Heart left ventricle (tissue), 16 donors: ENCODE results near the gene GSK3B. TPM values are rescaled to one million over a fixed set of nuclear protein-coding genes. Genes with fewer than 3 reads are reported as not detected.

Source experiments
- ATAC-seq, 4 donors: fragments of 200-7000 bp; cut with Tn5 transposase; one replicate each; pipeline ENCODE4 v1.9.1; 2020 to 2022; ENCODE audit warnings: moderate library complexity in 4 of 4, mild to moderate bottlenecking in 3 of 4, moderate number of reproducible peaks in 1 of 4
- DNase-seq, 5 donors: peaks; one replicate each; pipeline ENCODE4 v3.0.0-alpha.2; 2020
- H3K27ac ChIP-seq, 12 donors: fragments of 200-600 bp; sonication (generic) in 4 of 12; one replicate each; pipeline versions ENCODE4 v1.5.0 to v1.8.0; 2016 to 2022; ENCODE audit warnings: mild to moderate bottlenecking in 2 of 12
- H3K27me3 ChIP-seq, 9 donors: fragments of 200-600 bp; sonication (generic) in 2 of 9; one replicate each; pipeline versions ENCODE4 v1.5.1 to v1.8.0; 2016 to 2022; ENCODE audit warnings: mild to moderate bottlenecking in 3 of 9
- H3K36me3 ChIP-seq, 9 donors: fragments of 200-600 bp; sonication (generic) in 2 of 9; one replicate each; pipeline versions ENCODE4 v1.5.0 to v1.8.0; 2018 to 2022; ENCODE audit warnings: mild to moderate bottlenecking in 2 of 9
- H3K4me1 ChIP-seq, 12 donors: fragments of 200-600 bp; sonication (generic) in 4 of 12; one replicate each; pipeline versions ENCODE4 v1.5.0 to v1.8.0; 2016 to 2022; ENCODE audit warnings: mild to moderate bottlenecking in 3 of 12
- H3K4me3 ChIP-seq, 12 donors: fragments of 200-600 bp; sonication (generic) in 4 of 12; one replicate each; pipeline versions ENCODE4 v1.5.0 to v1.8.0; 2017 to 2022; ENCODE audit warnings: mild to moderate bottlenecking in 9 of 12, moderate library complexity in 4 of 12
- H3K9me3 ChIP-seq, 12 donors: fragments of 200-600 bp; sonication (generic) in 4 of 12; one replicate each; pipeline versions ENCODE4 v1.5.0 to v1.8.0; 2016 to 2022; ENCODE audit warnings: mild to moderate bottlenecking in 1 of 12
- CTCF ChIP-seq, 12 donors: fragments of 200-600 bp; sonication (generic) in 4 of 12; IDR thresholded peaks; one replicate each; pipeline versions ENCODE4 v1.5.0 to v1.8.0; 2018 to 2022; ENCODE audit warnings: antibody characterized with exemption in 12 of 12, mild to moderate bottlenecking in 5 of 12
- POLR2A ChIP-seq, 2 donors: fragments of 450-650 bp; IDR thresholded peaks; one replicate each; pipeline ENCODE4 v1.6.1; 2017; ENCODE audit warnings: antibody characterized with exemption in 2 of 2, mild to moderate bottlenecking in 2 of 2, moderate library complexity in 2 of 2
- WGBS, 4 donors: extraction: QIAGEN DNeasy Blood & Tissue Kit in 2 of 4; methylation state at CpG; one replicate each; pipeline versions ENCODE4 v1.1.5 to v1.1.7; 2013 to 2018; 5-methylcytosine and 5-hydroxymethylcytosine counted together
- intact Hi-C, 10 donors: fragments of 100-400 bp; cut with DNase I; formaldehyde crosslinking; loops; one replicate each; pipeline versions ENCODE4 v1.11.1 to v1.14.2; 2022
- polyA plus RNA-seq, 2 donors: library from polyadenylated mRNA; stranded (reverse); fragments of 200-250 nt; gene quantifications; one replicate each; pipeline ENCODE4 v1.2.3, GENCODE V29; 2013
- total RNA-seq, 9 donors: library from RNA; depleted of rRNA in 2 of 9; stranded (reverse); fragments of >200 nt in 2 of 9; fragmentation: NEBNext Ultra II Directional in 3 of 9; extraction: Animal tissue kit (Norgen Biotek cat#: 25700) in 3 of 9; gene quantifications; one replicate each; pipeline versions ENCODE4 v1.1.0 to v1.2.4, GENCODE V29; 2016 to 2023
- donor health status: ischemic (EF 13 %, LVEDD 7.1; RV severe dilation, severe dysfunction).
- donor health status: healthy with polysubstance abuse.
- donor health status: DM: no; HTN: yes; CAD: no.
- donor health status: DM: no; HTN: no; CAD: no.
- donor health status: ischemic (EF 25% LVEDD 6.9; RV normal size, moderate dysfunction).
- donor health status: ischemic (EF 25% LVEDD 5.7; RV mildly dilated, moderate dysfunction).
- donor health status: healthy.
- donor health status: DM: yes; HTN: yes; CAD: no.
- donor health status: ischemic (EF 35%, LVEDD 5.7; RV mildly dilated, moderate dysfunction).
- donor health status: nonischemic (EF 11% LVEDD 7.7; RV severe dilation, severe dysfunction).
- donor health status: DM: yes; HTN: yes; CAD: no.
- donor health status: PGD.
- donor health status: ischemic (EF 29% LVEDD 5.4; RV normal size, mild dysfunction).
- donor health status: nonischemic (EF 23%, LVEDD 6.1; RV moderate dilation, normal function).

Gene GSK3B
- total and polyA plus RNA-seq, 11 donors = 8.8 to 58.9 (median 41.2) TPM

DNA sequence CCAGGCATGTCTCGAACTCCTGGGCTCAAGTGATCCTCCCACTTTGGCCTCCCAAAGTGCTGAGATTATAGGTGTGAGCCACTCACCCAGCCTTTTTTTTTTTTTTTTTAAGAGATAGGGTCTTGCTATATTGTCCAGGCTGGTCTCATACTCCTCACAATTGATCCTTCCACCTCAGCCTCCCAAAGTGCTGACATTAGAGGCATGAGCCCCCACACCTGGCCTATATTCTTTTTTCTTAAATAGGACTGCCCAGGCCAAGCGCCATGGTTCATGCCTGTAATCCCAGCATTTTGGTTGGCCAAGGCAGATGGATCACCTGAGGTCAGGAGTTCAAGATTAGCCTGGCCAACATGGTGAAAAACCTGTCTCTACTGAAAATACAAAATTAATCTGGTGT is 299.8 kb downstream of the GSK3B start:
- H3K27ac ChIP-seq = no peak overlapping the region
- peaks cover 0 to 6% (median 0%) of the 10 kb centered on the region in 12 donors for H3K4me1 ChIP-seq
- H3K27me3 ChIP-seq = no peaks in the 10 kb centered on the region
- TF ChIP-seq POLR2A (IDR thresholded peaks at IDR 0.05) (no peak), CTCF (IDR thresholded peaks at IDR 0.05) (no peak)
- intact Hi-C loops = no loop called here
- no peaks in the 10 kb centered on the region for H3K36me3 ChIP-seq
- H3K9me3 ChIP-seq = no peaks in the 10 kb centered on the region
- WGBS, 4 donors = 93 to 98% (median 97%) methylated on average over 2 of the region's 2 CpGs
- H3K4me3 ChIP-seq = no peak overlapping the region
- DNase-seq (no peak), ATAC-seq (no peak)

- WGBS, 4 donors = 93 to 96% (median 94%) methylated on average over 8 of the region's 8 CpGs
- Histone ChIP-seq H3K9me3 (no peaks in the 10 kb centered on the region), H3K36me3 (no peaks in the 10 kb centered on the region), H3K27ac (no peak overlapping the region), H3K27me3 (no peaks in the 10 kb centered on the region), H3K4me1 (peaks cover 0 to 6% (median 0%) of the 10 kb centered on the region in 12 donors), H3K4me3 (no peak overlapping the region)
- TF ChIP-seq POLR2A (IDR thresholded peaks at IDR 0.05) (no peak), CTCF (IDR thresholded peaks at IDR 0.05) (no peak)
- no peak for ATAC-seq
- DNase-seq = no peak
- intact Hi-C loops = no loop called here
Observed at GRCh38 chr3:119792270-119792669, 302.0 kb downstream of the GSK3B start.

DNA sequence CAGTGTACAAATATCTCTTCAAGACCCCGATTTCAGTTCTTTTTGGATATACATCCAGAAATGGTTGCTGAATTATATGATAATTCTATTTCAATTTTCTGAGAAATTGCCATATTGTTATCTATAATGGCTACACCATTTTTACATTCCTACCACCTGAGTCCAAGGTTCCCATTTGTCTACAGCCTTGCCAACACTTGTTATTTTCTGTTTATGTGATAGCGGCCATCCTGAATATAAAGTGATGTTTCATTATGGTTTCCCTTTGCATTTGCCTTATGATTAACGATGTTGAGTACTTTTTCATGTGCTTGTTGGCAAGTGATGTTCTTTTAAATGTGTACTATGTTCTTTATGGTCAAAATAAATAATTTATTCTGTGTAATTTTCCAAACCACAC is 303.9 kb downstream of the GSK3B start:
- WGBS, 4 donors = 91 to 94% (median 92%) methylated on average over 3 of the region's 3 CpGs
- TF ChIP-seq POLR2A (IDR thresholded peaks at IDR 0.05) (no peak), CTCF (IDR thresholded peaks at IDR 0.05) (no peak)
- Histone ChIP-seq H3K4me3 (no peak overlapping the region), H3K4me1 (peaks cover 0 to 5% (median 0%) of the 10 kb centered on the region in 12 donors), H3K9me3 (no peaks in the 10 kb centered on the region), H3K27me3 (no peaks in the 10 kb centered on the region), H3K27ac (no peak overlapping the region), H3K36me3 (no peaks in the 10 kb centered on the region)
- intact Hi-C loops = no loop called here
- DNase-seq = no peak
- no peak for ATAC-seq

DNA sequence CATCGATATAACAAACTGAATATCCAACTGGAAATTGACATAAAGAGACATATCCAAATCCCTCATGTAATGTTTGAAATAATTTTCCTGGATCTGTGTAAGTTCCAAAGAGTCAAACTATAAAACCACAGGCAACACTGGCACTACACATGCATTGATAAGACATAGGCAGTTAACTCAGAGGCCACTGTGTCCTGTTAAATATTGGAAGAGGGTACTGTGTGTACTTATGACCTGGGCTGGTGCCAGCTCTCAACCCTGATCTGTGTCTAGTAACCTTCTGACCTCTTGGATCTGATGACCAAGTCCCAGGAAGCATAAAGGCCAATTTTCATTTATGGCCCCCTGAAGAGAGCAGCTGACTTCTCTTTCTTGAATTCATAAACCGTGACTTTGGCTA is 307.8 kb downstream of the GSK3B start:
- Histone ChIP-seq H3K27ac (no peak overlapping the region), H3K4me3 (no peak overlapping the region), H3K9me3 (no peaks in the 10 kb centered on the region), H3K27me3 (no peaks in the 10 kb centered on the region), H3K4me1 (no peaks in the 10 kb centered on the region), H3K36me3 (no peaks in the 10 kb centered on the region)
- no peak for TF ChIP-seq POLR2A (IDR thresholded peaks at IDR 0.05)
- WGBS, 4 donors = 81 to 98% (median 88%) methylated on average over 2 of the region's 2 CpGs
- ATAC-seq = no peak
- DNase-seq = no peak
- intact Hi-C loops = no loop called here

DNA sequence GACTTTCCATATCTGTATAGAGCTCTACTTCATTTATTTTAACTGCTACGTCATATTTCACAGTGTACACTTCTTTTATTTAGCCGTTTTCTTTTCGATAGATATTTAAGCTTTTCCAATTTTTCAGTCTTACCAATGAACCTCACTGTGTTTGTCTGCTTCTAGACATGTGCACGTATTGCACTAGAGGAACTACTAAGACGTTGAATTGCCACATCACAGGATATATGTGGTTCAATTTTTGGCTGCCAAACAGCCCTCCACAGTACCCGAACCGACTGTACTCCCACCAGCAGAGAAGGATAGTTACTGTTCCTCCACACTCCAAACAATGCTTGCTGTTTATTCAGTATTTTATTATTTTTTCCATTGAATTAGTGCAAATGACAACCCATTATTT is 310.4 kb downstream of the GSK3B start:
- Histone ChIP-seq H3K4me1 (peaks cover 0 to 3% (median 0%) of the 10 kb centered on the region in 12 donors), H3K4me3 (no peak overlapping the region), H3K9me3 (no peaks in the 10 kb centered on the region), H3K27me3 (no peaks in the 10 kb centered on the region), H3K36me3 (no peaks in the 10 kb centered on the region), H3K27ac (no peak overlapping the region)
- intact Hi-C loops = no loop called here
- no peak for ATAC-seq
- WGBS, 4 donors = 74 to 82% (median 81%) methylated on average over 7 of the region's 7 CpGs
- no peak for TF ChIP-seq POLR2A (IDR thresholded peaks at IDR 0.05)
- TF ChIP-seq CTCF (IDR thresholded peaks at IDR 0.05) = no peak
- no peak for DNase-seq
